ENCODE measurements around the gene POLR2B. TPM values are rescaled to one million over a fixed set of nuclear protein-coding genes. Genes with fewer than 3 reads are reported as not detected.
"Not testable (repeated sequence)": the region's sequence is repeated elsewhere in the genome, so short reads cannot be mapped to it uniquely, and the experiment has no call there.

The POLR2B gene
- total RNA-seq, 1 experiment from 2014 or later = 174 TPM

DNA sequence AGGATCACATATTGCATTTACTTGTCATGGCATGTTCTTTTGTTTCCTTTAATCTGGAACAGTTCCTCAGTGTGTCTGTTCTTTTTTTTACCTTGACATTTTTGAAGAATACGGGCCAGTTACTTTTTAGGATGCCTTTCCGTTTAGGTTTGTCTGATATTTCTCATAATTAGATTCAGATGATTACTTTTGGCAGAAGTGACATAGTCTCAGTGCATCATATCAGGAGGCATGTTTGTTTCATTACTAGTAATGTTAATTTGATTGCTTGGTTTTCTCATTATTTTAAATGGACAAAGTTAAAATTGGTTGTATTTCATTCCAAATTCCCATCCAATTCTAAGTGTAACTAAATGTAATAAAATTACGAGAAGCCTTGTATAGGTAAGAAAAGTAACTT, 8.3 kb downstream of the POLR2B start:
- no peak for DNase-seq (ENCODE audit: low spot score)

DNA sequence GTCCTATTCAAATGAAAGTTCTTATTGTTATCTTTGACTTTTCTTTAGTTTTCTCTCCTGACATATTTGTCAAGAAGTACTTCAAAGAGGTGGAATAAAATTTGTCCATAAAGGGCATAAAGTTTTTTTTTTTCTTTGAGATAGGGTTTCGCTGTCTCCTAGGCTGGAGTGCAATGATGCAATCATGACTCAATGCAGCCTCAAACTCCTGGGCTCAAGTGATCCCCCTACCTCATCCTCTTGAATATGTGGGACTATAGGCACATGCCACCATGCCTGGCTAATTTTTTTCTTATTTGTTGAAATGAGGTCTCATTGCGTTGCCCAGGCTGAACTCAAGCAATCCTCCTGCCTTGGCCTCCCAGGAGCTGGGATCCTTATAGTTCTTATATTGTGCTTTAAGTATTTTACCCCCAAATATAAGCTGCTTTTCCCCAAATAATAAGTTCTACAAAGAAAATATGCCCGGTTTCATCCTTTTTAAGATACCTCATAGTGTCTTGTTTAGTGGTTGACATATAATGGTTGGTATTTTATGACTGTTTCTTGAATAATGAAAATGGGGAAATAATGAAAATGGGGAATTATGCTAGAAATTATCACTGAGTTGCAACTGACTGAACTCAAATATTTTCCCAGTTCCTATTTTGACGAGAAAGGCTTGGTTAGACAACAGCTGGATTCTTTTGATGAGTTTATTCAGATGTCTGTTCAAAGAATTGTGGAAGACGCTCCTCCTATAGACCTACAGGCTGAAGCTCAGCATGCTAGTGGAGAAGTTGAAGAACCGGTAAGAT, 11.6 kb downstream of the POLR2B start:
- DNase-seq (ENCODE audit: low spot score) = no peak

DNA sequence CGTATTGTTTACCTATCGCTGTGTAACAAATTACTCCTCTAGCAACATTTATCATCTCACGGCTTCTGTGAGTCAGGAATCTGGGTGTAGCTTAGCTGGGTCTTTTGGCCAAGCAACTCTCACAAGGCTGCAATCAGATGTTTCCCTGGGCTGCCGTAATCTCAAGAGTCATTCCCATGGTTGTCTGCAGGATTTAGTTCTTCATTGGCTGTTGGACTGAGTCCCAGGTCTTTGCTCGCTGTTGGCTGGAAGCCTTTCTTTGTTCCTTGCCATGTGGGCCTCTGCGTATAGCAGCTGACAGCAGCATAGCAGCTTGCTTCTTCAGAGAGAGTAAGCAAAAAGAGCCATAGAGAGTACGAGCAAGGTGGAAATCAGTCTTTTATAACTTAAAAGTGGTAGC, 16.8 kb downstream of the POLR2B start:
- DNase-seq (ENCODE audit: low spot score) = peak; percentile 73

DNA sequence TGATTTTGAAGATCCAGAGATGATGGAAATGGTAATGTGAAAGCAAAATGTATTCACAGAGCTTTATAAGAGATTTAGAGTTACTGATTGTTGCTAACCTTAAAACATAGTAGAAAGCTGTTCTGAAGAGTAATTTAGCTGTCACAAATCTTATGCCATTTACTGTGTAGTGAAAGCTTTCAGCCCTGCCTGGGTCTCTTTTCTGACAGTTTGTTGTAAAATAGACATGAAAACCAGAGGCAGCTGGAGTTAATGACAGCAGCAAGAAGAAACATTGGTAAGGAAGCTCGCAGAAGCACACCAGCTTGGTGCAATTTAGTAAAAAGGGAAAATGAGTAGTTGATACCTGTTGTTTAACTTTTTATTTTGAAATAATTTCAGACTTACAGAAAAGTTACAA, 21.1 kb downstream of the POLR2B start:
- no peak for DNase-seq (ENCODE audit: low spot score)

DNA sequence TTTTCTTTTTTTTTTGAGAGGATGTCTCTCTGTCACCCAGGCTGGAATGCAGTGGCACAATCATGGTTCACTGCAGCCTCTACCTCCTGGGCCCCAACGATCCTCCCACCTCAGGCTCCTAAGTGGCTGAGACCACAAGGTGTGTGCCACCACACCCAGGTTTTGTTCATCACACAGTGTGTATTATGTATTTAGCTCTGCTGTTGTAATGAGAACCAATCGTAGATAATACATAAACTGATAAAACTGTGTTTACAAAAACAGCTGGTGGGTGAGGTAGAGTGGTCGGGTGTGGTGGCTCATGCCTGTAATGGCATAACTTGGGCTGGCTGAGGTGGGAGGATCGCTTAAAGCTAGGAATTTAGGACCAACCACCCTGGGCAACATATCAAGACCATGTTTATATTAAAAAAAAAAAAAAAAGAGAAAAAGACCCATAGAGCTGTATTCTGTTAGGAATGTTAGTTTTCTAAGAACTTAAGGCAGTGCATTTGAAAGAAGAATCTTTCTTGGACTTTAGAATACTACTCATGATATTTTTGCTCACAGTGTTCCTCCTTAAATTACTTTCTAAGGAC, 34.9 kb downstream of the POLR2B start:
- DNase-seq (ENCODE audit: low spot score) = no peak

DNA sequence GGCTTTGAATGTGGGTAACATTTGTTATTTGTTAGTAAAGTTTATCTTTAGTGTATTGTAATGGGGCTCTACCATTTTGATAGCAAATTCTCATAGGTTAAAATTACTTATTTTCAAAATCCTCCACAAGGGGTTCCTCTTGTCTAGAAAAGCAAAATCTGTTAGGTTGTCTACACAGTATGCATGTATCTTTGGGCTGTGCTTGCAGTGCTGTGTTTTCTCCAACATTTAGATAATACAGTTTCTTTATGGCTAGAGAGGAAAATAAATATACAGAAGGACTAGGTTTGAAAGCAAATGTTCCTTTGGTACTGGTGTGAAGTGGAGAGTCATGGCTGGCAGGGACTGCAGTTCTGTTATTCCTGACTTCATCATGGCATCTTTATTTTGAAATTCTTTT, 40.3 kb downstream of the POLR2B start:
- DNase-seq (ENCODE audit: low spot score) = no peak

DNA sequence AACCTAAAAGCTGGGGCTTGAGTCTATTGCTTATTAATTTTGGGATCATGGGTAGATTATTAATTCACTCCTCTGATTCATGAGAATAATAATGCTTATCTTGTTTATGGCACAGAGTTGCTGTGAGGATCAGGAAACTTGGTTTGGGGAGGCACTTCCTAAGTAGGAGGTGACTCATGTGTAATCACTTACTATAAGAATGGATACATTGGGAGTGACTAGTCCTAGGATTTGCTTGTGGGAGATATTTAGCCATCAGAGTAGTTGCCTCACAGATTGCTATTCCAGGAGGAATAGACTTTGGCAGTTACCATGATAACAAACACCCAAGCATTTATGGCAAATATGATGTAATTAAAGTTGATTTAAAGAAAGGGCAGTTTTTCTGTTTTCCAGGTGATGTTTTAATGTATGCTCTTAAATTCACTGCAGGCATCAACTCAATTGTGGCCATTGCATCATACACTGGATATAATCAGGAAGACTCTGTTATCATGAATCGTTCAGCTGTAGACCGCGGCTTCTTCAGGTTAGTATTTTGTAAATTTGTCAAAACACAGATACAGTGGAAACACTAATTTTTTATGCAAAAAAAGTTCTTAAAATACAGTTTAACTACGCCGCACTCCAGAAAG, 41.9 kb downstream of the POLR2B start:
- DNase-seq (ENCODE audit: low spot score) = peak; percentile 67

DNA sequence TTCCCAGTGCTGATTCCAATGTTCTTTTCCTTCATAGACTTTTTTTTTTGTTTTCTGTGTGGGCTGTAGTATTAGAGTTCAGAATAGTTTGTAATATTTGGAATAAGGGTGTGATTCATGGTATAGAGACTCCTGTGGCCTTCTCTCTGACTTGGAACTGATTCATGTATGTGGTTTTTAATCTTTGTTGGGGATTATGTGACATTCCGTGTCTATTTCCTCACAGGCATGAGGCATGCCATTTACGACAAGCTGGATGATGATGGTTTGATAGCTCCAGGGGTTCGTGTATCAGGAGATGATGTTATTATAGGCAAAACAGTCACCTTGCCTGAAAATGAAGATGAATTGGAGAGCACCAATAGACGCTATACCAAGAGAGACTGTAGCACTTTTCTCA, 44.4 kb downstream of the POLR2B start:
- peak; percentile 84 for DNase-seq (ENCODE audit: low spot score)

DNA sequence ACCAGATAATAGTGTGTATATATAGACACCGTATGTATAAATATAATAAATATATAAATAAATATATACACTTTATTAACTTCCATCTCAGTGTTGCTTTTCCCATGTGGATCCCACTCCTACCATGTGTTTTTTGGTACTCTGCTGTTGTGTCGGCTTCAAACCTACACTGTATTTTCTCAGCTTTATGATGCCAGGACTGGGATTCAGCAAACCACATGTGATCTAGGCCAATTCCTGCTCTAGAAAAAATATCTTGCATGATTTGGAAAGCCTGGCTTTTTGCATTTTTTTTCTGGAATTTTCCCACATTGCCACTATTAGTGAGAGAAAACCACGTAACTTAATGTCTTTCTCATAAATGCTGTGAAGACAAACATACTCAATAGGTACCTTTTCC, 55.8 kb downstream of the POLR2B start:
- DNase-seq (ENCODE audit: low spot score) = no peak

DNA sequence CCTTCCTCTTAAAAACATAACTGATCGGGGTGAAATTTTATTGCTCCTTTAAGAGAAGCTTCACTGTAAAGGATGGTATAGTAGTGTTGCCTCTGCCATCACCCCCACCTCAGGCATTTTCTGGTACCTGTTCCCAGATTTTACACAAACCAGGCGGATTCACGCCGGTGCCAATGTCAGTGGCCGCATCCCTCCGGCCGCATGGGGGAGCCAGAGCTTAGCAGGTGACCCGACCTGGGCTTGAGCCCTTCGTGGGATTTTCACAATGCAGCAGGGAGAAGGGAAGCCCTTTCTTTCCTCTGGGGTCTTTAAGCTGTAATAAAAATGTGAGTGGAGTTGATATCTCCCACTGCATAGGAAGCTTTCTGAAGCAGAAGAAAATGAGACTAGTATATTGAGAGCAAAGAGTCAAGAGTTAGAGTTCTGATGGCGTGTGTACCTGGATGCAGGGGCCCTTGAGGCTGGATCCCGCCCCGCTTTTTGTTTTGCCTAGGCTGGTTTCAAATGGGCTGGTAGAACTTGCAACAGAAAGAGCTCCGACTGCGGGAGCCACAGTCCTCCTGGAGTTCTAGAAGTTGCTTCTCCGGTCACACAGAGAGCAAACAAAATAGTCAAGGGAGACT, 59.4 kb downstream of the POLR2B start:
- peak; percentile 36 for DNase-seq (ENCODE audit: low spot score)

DNA sequence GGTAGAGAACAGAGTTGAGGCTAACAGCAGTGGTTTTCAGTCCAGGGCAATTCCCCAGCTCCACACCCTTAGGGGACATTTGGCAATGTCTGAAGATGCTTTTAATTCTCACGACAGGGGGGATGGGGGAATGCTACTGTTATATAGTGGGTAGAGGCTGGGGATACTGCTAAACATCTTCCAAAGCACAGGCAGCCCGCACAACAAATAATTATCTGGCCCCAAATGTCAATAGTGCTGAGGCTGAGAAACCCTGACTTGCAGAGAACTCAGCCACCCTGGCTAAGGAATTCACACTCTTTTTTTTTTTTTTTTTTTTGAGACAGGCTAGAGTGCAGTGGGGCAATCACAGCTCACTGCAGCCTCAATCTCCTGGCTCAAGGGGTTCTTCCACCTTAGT, 60.6 kb downstream of the POLR2B start:
- no peak for DNase-seq (ENCODE audit: low spot score)

DNA sequence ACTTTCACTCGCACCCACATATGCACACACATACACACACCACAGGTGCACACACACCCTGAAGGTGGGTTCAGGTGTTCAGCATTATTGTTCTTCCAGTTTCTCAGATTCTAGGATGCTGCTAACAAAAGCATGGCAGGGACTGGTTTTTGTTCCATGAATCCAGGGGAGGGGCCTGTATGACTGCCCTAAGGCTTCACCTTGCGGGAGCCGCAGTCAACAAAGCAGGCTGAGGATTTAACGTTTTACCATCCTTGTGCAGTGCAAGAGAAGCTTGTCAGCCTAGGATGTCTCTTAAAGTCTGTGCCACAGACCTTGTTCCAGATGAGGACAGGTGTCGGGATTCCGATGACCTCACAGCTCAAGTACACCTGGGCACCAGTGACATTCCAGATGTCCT, 61.8 kb downstream of the POLR2B start:
- no peak for DNase-seq (ENCODE audit: low spot score)

DNA sequence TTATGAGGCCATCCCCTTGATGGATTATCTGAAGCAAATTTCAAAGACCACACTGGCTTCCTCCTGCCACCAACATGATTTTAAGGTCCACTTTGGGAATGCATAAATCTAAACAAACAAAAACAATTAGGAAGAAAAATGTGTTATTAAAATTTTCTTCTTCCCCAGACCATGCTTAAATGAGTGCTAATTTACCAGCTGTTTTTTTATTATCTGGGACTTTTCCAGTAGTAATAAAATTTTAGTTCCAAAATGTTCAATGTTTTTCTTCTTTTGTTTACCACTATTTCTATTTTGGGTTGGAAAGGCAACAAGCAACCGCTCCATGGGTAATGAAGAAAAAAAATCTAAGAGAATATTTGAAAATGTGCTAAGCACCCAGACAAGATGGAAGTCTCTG, 62.3 kb downstream of the POLR2B start:
- no peak for DNase-seq (ENCODE audit: low spot score)

DNA sequence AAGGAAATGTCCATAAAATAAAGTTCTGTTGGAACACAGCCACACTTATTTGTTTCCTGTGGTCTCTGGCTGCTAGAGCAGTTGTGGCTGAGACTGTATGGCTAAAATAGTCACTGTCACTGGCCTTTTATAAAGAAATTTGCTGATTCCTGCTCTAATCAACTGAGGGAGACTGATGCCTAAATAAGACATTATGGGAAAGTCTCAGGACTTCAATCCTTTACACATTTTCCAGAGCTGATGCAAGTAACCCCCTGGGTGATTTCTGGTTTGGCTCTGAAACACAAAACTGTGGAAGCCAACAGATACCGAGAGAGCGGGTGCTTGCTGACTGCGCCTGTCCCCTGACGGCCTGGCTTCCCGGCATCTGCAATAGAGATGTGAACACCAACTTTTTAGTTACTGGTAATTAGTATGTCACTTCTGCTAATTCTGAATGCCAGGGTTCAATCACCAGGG, 64.0 kb downstream of the POLR2B start:
- no peak for DNase-seq (ENCODE audit: low spot score)

DNA sequence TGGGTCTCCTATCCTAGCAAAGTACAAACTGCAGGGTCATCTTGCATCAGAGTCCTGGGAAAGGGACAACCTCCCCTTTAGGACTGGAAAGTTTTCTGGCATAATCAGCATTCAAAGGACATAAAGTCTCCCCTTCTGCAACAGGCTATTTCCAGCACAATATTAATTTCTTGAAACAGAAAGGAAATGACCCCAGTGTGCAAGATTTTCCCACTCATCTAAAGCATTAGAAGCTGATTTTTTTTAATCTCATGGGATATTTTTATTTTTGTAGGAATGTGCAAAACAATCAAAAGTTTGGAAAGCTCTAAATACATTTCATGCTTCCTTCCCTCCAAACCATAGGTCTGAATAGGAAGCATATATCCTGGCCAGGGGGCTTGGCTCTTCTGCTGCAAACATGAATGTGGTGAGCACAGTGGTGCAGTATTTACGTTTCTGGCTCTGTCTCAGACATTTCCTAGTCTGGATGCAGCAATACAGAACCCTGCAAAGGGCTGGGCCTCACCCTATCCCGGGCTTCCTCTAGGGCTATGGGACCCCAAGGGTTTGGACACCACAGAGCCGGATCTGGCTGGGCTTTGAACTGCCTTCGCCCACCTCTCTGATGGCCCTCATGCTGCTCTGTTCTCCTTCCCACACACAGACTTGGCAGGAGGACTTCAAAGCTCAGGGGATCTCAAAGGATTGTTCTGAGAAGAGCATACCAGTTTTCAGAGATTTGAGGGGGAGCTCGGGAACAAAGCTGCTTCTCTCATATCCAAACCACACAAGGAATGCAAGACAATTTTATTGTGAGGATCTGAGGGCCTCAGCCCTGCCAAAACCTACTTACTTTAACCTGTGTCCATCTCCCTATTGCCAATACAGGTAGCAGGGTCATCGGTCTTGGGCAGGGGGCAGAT, 64.9 kb downstream of the POLR2B start:
- no peak for DNase-seq (ENCODE audit: low spot score)

DNA sequence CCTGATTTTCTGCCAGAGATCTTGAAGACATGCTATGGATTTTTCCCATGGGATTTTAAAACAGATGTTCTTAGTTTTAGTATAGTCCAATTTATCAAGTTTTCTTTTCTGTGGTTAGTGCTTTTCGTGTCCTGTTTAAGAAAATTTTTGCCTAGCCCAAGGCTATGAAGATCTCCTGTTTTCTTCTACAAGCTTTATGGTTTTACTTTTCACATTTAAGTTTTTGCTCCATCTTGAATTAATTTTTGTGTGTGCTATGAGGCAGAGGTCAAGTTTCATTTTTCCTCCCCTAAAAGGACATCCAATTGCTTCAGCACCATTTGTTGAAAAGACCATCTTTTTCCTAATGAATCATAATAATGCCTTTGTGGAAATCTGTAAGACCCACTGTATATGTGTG, 65.6 kb downstream of the POLR2B start:
- no peak for DNase-seq (ENCODE audit: low spot score)

DNA sequence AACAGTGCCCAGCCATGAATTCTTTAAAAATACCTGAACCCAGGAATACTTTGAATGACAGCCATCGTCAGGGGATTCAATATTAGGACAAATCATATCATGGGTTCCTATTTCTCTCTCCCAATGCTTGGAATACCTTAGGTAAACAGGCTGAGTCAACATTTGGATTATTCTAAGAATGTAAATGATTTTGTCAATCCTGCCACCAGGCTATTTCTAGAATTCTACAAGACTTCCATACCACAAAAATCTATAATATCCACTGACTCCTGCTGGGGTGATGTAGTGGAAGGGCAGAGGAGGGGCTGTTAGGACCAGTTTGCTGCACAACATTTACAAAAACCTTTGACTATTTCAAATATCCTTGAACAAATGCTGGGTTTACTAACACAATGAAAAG, 66.3 kb downstream of the POLR2B start:
- DNase-seq (ENCODE audit: low spot score) = peak; percentile 55

DNA sequence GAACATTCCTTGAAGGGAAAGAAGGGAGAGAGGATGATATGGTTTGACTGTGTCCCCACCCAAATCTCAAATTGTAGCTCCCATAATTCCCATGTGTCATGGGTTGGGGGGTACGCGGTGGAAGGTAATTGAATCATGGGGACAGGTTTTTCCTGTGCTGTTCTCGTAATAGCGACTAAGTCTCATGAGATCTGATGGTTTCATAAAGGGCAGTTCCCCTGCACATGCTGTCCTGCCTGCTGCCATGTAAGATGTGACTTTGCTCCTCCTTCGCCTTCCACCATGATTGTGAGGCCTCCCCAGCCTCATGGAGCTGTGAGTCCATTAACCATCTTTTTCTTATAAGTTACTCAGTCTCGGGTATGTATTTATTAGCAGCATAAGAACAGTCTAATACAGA, 68.3 kb downstream of the POLR2B start:
- DNase-seq (ENCODE audit: low spot score) = not testable (repeated sequence)

DNA sequence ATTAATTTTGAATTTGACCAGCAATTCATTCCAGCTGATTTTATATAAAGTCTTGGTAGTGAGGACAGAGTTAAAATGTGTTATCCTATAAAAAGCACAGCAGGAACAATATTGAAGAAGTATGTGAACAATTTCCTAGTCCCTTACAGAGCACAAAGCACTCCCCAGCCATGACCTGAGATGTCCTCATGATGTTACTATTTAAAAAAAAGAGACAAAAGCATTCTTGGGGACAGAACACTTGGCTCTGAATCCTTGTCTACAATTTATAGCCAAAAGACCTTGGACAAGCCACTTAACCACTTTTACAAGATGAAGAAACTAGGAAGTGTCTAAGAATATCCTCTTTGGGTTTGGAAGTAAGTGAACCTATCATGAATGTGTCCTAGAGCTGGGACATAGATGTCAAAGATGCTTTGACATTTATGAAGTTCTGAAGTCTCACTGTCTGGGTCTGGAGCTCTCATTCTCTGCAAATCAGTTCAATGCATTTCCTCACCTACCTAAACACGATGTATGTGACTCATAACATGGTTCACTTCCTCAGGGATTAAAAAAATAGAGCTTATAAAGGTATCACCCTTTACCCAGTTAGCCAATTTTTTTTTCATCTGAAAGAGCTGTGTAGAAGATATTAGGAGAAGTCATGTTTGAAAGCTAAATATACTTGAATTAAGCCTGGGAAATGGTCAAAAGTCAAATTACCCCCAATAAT, 70.1 kb downstream of the POLR2B start:
- peak; percentile 22 for DNase-seq (ENCODE audit: low spot score)

DNA sequence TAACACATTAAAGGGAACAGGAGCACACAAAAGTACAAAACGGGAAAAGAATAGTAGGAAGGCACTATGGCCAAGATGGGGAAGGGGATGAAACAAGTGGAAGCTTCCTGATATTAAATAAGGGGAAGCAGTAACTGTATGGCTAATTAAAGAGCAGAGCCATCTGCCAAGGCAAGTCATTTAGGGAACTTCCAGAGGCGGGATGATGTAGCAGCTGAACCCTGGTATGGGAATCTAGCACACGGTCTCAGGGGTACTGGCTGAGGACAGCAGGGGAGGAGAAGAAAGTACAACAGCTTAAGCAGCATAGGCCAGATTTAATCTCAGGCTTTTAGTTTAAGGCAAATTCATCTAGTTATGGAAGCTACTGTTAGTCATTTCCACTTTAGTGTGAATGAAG, 72.4 kb downstream of the POLR2B start:
- DNase-seq (ENCODE audit: low spot score) = no peak

DNA sequence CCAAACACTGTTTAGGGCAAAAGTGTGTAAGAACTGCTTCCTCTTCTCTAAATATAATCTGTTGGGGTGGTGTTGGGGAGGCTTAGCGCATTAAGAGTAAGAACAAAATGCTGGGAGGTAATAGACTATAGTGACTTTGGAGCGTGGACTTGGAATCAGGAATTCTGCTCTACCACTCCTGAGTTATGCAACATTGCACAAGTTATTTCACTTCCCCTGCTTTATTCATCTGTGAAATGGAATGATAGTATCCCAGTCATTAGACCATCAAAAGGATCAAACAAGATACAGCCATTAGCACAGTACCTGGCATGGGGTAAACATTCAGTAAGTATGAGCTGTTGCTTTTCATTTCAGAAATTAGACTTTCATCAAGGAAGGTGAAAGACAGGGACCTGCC, 72.8 kb downstream of the POLR2B start:
- no peak for DNase-seq (ENCODE audit: low spot score)
